K562 (cell line): ENCODE results near the gene JPH4. TPM values are rescaled to one million over a fixed set of nuclear protein-coding genes. Genes with fewer than 3 reads are reported as not detected.

ENCODE experiments used
- ADNP ChIP-seq: fragments of 200-800 bp; sonication (Bioruptor generic); IDR thresholded peaks from 2 replicates; pipeline ENCODE4 v1.6.1; 2016; ENCODE audit warnings: missing genetic modification characterization, missing compliant biosample characterization
- CLOCK ChIP-seq: fragments of 250-450 bp; sonication (Bioruptor Pico); IDR thresholded peaks from 2 replicates; pipeline ENCODE4 v1.4.0; 2020; ENCODE audit warnings: mild to moderate bottlenecking, moderate library complexity, borderline replicate concordance
- DMBX1 ChIP-seq: fragments of 250-450 bp; sonication (Bioruptor Pico); IDR thresholded peaks from 2 replicates; pipeline ENCODE4 v1.8.0; 2022; ENCODE audit warnings: inconsistent platforms, mild to moderate bottlenecking, moderate library complexity, borderline replicate concordance
- KHSRP ChIP-seq: fragments of 450-650 bp; IDR thresholded peaks from 2 replicates; pipeline ENCODE4 v1.6.1; 2017
- MTA2 ChIP-seq: fragments of 450-650 bp; IDR thresholded peaks from 2 replicates; pipeline ENCODE4 v1.6.1; 2016; ENCODE audit warnings: low read depth
- MYBL2 ChIP-seq, 2 experiments: fragments of 450-650 bp in 1 of 2; sonication (generic) in 1 of 2; formaldehyde crosslinking in 1 of 2; IDR thresholded peaks; 2 replicates each; pipeline versions ENCODE4 v1.6.1 to v1.8.1; 2017 to 2022; ENCODE audit warnings: borderline replicate concordance in 1 of 2, inconsistent platforms in 1 of 2, low read depth in 1 of 2, mild to moderate bottlenecking in 1 of 2, missing genetic modification reagents in 1 of 2, moderate library complexity in 1 of 2
- NR3C1 ChIP-seq: sonication (generic); formaldehyde crosslinking; IDR thresholded peaks from 2 replicates; pipeline ENCODE4 v1.8.1; 2022; ENCODE audit warnings: missing genetic modification reagents
- POLR2B ChIP-seq: fragments of 450-650 bp; IDR thresholded peaks from 2 replicates; pipeline ENCODE4 v1.6.1; 2018; ENCODE audit warnings: low read depth; ENCODE audit not compliant: partially characterized antibody
- PREB ChIP-seq: sonication (generic); formaldehyde crosslinking; IDR thresholded peaks from 2 replicates; pipeline ENCODE4 v1.8.1; 2023; ENCODE audit warnings: mild to moderate bottlenecking, missing genetic modification reagents
- ZBTB34 ChIP-seq: fragments of 250-450 bp; sonication (Bioruptor Pico); IDR thresholded peaks from 2 replicates; pipeline ENCODE4 v1.8.0; 2021; ENCODE audit warnings: mild to moderate bottlenecking, moderate library complexity
- ZNF133 ChIP-seq: fragments of 250-450 bp; sonication (Bioruptor Pico); IDR thresholded peaks from 2 replicates; pipeline ENCODE4 v1.4.0; 2020; ENCODE audit warnings: mild to moderate bottlenecking
- ZNF253 ChIP-seq: fragments of 250-450 bp; sonication (Bioruptor Pico); conservative IDR thresholded peaks from 2 replicates; pipeline ENCODE4 v1.6.1; 2021; ENCODE audit warnings: mild to moderate bottlenecking
- ZNF407 ChIP-seq: fragments of 450-650 bp; IDR thresholded peaks from 2 replicates; pipeline ENCODE4 v1.6.1; 2016; ENCODE audit warnings: low read depth
- polyA plus RNA-seq, 8 experiments: library from polyadenylated mRNA; depleted of rRNA in 4 of 8; stranded (reverse) in 5 of 8; unstranded in 3 of 8; fragments of >200 nt; fragmentation: Nextera tagmentation in 2 of 8; fragmentation: Illumina TruSeq in 1 of 8; extraction: Ambion mirVana in 2 of 8; extraction: Trizol in 1 of 8; gene quantifications; 2 replicates each; pipeline versions ENCODE4 v1.2.1 to v1.2.3, GENCODE V29; 2011 to 2014; ENCODE audit warnings: inconsistent platforms in 1 of 8, missing spikeins in 1 of 8
- total RNA-seq, 7 experiments: library from RNA; depleted of rRNA in 6 of 7; stranded (reverse); fragments of >200 nt in 6 of 7; fragmentation: Illumina TruSeq in 2 of 7; extraction: Trizol in 2 of 7; gene quantifications; 2 replicates each; pipeline versions ENCODE4 v1.2.1 to v1.2.3, GENCODE V29; 2011 to 2021; ENCODE audit warnings: low replicate concordance in 1 of 7

JPH4 gene
- total and polyA plus RNA-seq, 9 of the 15 experiments (the other 6 are each of a cell fraction or from before 2014, with no cell fraction given) = 0.04 to 0.13 (median 0.06) TPM; not detected in 5

- TF ChIP-seq ZNF407 (no peak), ZNF253 (no peak), KHSRP (no peak), ZBTB34 (CRISPR knock-in tag) (no peak), POLR2B (peak; percentile 86), ZNF133 (CRISPR knock-in tag) (no peak), CLOCK (no peak), MYBL2 (IDR thresholded peaks at IDR 0.05; ENCODE audit: low read depth) (no peak), MYBL2 (CRISPR knock-in tag; IDR thresholded peaks at IDR 0.05; ENCODE audit: borderline replicate concordance) (no peak), DMBX1 (CRISPR knock-in tag) (no peak), PREB (CRISPR knock-in tag) (no peak), MTA2 (no peak; the same call in 1 of the 2 replicates), ADNP (tag) (no peak), NR3C1 (CRISPR knock-in tag) (no peak)
These were observed 11.2 kb downstream of the JPH4 start, which contains the start of gene AP1G2 (continued) for GRCh38 chr14:23567186-23568020.
